CD4-positive, alpha-beta T cell (primary cell): ENCODE results near the gene C20orf141. TPM values are rescaled to one million over a fixed set of nuclear protein-coding genes. Genes with fewer than 3 reads are reported as not detected.
"Not testable (repeated sequence)": the region's sequence is repeated elsewhere in the genome, so short reads cannot be mapped to it uniquely, and the experiment has no call there.

ENCODE experiments used
- ATAC-seq: fragments of 200-7000 bp; cut with Tn5 transposase; one replicate; pipeline ENCODE4 v1.10.0; 2022; ENCODE audit warnings: mild to moderate bottlenecking; ENCODE audit not compliant: poor library complexity
- CTCF ChIA-PET: fragments of 350-600 bp; sonication (Branson Sonifier 250); formaldehyde crosslinking; loops from one replicate; lab custom pipeline; 2021; ENCODE audit warnings: antibody characterized with exemption, inconsistent platforms; lab: Charles Lee
- POLR2A ChIA-PET: fragments of 350-600 bp; sonication (Branson Sonifier 250); formaldehyde crosslinking; loops from one replicate; lab custom pipeline; 2021; ENCODE audit warnings: antibody characterized with exemption, inconsistent platforms; lab: Charles Lee
- DNase-seq, 14 experiments: peaks; one replicate each; pipeline ENCODE4 v3.0.0-alpha.2; 2013 to 2020; ENCODE audit warnings: mixed read lengths in 2 of 14
- H3K27ac ChIP-seq, 2 donors: one replicate each; pipeline versions ENCODE4 v1.5.1 to v1.7.0; 2013; ENCODE audit warnings: low read length in 2 of 2, low read depth in 1 of 2, mild to moderate bottlenecking in 1 of 2
- H3K27me3 ChIP-seq, 2 experiments: 1 replicate in 1 of 2; 2 replicates in 1 of 2; pipeline versions ENCODE4 v1.6.1 to v1.7.0; 2013; ENCODE audit warnings: low read length in 2 of 2, control low read depth in 1 of 2, mild to moderate bottlenecking in 1 of 2, moderate library complexity in 1 of 2; ENCODE audit not compliant: insufficient read depth in 2 of 2, control insufficient read depth in 1 of 2
- H3K36me3 ChIP-seq: one replicate; pipeline ENCODE4 v1.6.1; 2013; ENCODE audit warnings: low read length, control low read depth; ENCODE audit not compliant: insufficient read depth
- H3K4me1 ChIP-seq: one replicate; pipeline ENCODE4 v1.6.1; 2013; ENCODE audit warnings: low read length, control low read depth; ENCODE audit not compliant: insufficient read depth
- H3K4me3 ChIP-seq: one replicate; pipeline ENCODE4 v1.5.1; 2013; ENCODE audit warnings: mild to moderate bottlenecking, low read length, moderate library complexity
- H3K9me3 ChIP-seq, 2 experiments: 1 replicate in 1 of 2; 2 replicates in 1 of 2; pipeline versions ENCODE4 v1.6.1 to v1.7.0; 2013; ENCODE audit warnings: low read length in 2 of 2, mild to moderate bottlenecking in 2 of 2, control low read depth in 1 of 2, moderate library complexity in 1 of 2; ENCODE audit not compliant: control insufficient read depth in 1 of 2, insufficient read depth in 1 of 2
- H3K27ac Mint-ChIP-seq: one replicate; pipeline ENCODE4 v1.8.0; 2020; ENCODE audit warnings: mixed read lengths
- H3K27me3 Mint-ChIP-seq: one replicate; pipeline ENCODE4 v1.8.0; 2021; ENCODE audit warnings: mixed read lengths
- H3K36me3 Mint-ChIP-seq: one replicate; pipeline ENCODE4 v1.8.0; 2021; ENCODE audit warnings: low read depth, mixed read lengths
- H3K4me1 Mint-ChIP-seq: one replicate; pipeline ENCODE4 v1.8.0; 2021; ENCODE audit warnings: low read depth, mixed read lengths
- H3K4me3 Mint-ChIP-seq: one replicate; pipeline ENCODE4 v1.8.0; 2020; ENCODE audit warnings: mild to moderate bottlenecking, mixed read lengths
- H3K9me3 Mint-ChIP-seq: one replicate; pipeline ENCODE4 v1.8.0; 2020; ENCODE audit warnings: mixed read lengths
- intact Hi-C, 2 experiments: fragments of 100-400 bp; cut with DNase I in 1 of 2; cut with micrococcal nuclease in 1 of 2; formaldehyde crosslinking; loops; one replicate each; pipeline versions ENCODE4 v1.15.1 to v1.9.0; 2023 to 2025; cut with DNase I, micrococcal nuclease
- polyA plus RNA-seq, 2 donors: library from polyadenylated mRNA; unstranded; fragments of 120-200 nt; gene quantifications; one replicate each; pipeline ENCODE4 v1.2.1, GENCODE V29; 2013
- total RNA-seq, 174 experiments: library from RNA in 2 of 174; stranded (reverse) in 2 of 174; gene quantifications; one replicate each; pipeline ENCODE4 v1.2.3 and lab custom pipeline; 2021 to 2026
- TF ChIP-seq, protein P1 (sequence below): fragments of 200-600 bp; IDR thresholded peaks from one replicate; pipeline ENCODE4 v1.8.0; 2022; ENCODE audit warnings: antibody characterized with exemption, mild to moderate bottlenecking

The C20orf141 gene, protein sequence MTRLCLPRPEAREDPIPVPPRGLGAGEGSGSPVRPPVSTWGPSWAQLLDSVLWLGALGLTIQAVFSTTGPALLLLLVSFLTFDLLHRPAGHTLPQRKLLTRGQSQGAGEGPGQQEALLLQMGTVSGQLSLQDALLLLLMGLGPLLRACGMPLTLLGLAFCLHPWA
- total RNA-seq (not detected), total RNA-seq (lab: John Stamatoyannopoulos, UW) (0 to 0.09 (median 0) reads per million in 172 experiments)
- polyA plus RNA-seq (2013, experiment 1 of 2): not detected
- not detected for polyA plus RNA-seq (2013, experiment 2 of 2)

DNA sequence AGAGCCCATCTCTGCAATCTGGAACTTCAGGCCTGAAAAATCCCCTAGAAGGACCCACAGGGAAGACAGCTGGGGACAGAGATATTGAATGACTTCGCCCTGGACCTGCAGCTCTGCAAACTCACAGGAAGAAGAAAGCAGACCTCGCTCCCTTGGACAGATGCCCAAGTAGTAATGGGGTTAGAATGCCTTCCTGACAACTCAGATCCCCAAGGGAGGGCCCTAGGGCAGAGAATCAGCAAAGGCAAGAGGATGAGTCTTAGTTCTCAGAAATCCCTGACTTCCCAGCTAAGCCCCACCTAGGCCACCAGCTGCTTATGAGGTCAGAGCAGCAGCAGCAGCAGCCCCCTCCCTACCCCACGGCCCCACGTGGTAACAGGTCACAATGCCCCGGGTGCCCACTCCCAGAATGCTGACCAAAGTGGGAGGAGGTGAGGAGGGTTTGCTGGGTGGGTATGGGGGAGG, at the start of gene C20orf141:
TSS of gene C20orf141 (plus strand) at position 401 of the 465 bp plus-strand sequence. CDS start 198 bp downstream, outside the sequence.
- Mint-ChIP-seq H3K36me3 (no peaks in the 10 kb centered on the region), H3K27ac (no peak within 1 kb of the TSS), H3K27me3 (peaks cover 58% of the 10 kb centered on the region), H3K9me3 (peaks cover 5% of the 10 kb centered on the region), H3K4me1 (peaks cover under 1% of the 10 kb centered on the region), H3K4me3 (no peak within 1 kb of the TSS)
- ChIA-PET CTCF (no interaction called here), POLR2A (no interaction called here)
- Histone ChIP-seq H3K36me3 (no peaks in the 10 kb centered on the region), H3K27ac (no peak within 1 kb of the TSS), H3K9me3 (peaks cover 0 to 6% of the 10 kb centered on the region in 2 experiments), H3K4me3 (no peak within 1 kb of the TSS), H3K27me3 (no peaks in the 10 kb centered on the region), H3K4me1 (peaks cover 3% of the 10 kb centered on the region)
- intact Hi-C loops: no loop called here
- TF ChIP-seq, protein P1, sequence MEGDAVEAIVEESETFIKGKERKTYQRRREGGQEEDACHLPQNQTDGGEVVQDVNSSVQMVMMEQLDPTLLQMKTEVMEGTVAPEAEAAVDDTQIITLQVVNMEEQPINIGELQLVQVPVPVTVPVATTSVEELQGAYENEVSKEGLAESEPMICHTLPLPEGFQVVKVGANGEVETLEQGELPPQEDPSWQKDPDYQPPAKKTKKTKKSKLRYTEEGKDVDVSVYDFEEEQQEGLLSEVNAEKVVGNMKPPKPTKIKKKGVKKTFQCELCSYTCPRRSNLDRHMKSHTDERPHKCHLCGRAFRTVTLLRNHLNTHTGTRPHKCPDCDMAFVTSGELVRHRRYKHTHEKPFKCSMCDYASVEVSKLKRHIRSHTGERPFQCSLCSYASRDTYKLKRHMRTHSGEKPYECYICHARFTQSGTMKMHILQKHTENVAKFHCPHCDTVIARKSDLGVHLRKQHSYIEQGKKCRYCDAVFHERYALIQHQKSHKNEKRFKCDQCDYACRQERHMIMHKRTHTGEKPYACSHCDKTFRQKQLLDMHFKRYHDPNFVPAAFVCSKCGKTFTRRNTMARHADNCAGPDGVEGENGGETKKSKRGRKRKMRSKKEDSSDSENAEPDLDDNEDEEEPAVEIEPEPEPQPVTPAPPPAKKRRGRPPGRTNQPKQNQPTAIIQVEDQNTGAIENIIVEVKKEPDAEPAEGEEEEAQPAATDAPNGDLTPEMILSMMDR: no peak
- no peak for DNase-seq
- ATAC-seq: no peak

DNA sequence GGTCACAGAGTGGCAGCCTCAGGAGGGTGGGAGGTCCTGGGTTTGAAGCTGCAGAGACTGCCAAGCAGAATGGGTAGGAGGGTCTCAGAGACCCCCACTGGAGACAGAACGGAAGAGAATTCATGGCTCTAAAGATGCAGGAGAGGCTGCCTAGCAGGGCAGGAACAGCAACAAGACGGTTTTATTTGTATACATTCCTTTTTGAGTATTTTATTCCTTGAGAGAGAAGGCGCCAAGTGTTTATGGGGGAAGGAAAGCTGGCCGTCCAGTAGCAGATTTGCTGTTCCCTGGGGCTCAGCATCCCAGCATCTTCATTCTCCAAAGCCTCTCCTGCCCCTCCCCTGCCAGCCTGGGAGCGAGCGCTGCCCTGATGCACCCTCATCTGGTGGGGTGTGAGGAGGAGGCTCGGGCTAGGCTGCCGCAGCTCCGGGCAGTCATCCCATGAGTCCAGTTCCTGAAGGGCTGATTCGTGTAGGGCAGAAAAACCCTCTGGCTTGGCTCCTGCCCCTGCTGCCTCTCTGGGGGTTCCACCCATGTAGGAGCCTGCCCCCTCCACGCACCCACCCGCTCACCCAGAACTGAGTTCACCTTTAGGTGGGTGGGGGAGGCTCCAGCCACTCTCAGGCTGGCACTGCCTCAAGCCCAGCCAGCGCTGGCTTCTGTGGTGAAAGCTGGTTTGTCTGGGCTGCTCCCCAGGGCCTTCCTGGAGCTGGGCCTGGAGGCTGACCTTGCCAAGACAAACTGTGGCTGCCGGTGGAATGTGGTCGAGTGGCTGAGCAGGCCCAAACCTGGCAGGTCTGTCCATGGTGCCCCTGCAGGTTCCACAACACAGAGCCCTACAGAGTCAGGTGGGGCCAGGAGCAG, 46.8 kb upstream of the C20orf141 start:
- no peak overlapping the region for H3K4me3 Mint-ChIP-seq
- Histone ChIP-seq H3K4me1 (peaks cover 5% of the 10 kb centered on the region), H3K36me3 (no peaks in the 10 kb centered on the region), H3K9me3 (peaks cover 0 to 5% of the 10 kb centered on the region in 2 experiments), H3K4me3 (no peak overlapping the region), H3K27me3 (peaks cover 7 to 11% of the 10 kb centered on the region in 2 experiments), H3K27ac (no peak overlapping the region)
- peaks cover 19% of the 10 kb centered on the region for H3K27me3 Mint-ChIP-seq
- ATAC-seq (no peak), DNase-seq (no peak)
- H3K36me3 Mint-ChIP-seq: no peaks in the 10 kb centered on the region
- intact Hi-C loops: no loop called here
- TF ChIP-seq, protein P1: no peak
- no peak overlapping the region for H3K27ac Mint-ChIP-seq
- ChIA-PET POLR2A (no interaction called here), CTCF (no interaction called here)
- H3K4me1 Mint-ChIP-seq: no peaks in the 10 kb centered on the region
- no peaks in the 10 kb centered on the region for H3K9me3 Mint-ChIP-seq

GRCh38 chr20:2768632-2769015, 46.2 kb upstream of the C20orf141 start:
- H3K4me1 Mint-ChIP-seq: no peaks in the 10 kb centered on the region
- intact Hi-C loops: no loop called here
- ChIA-PET POLR2A (no interaction called here), CTCF (no interaction called here)
- H3K27ac Mint-ChIP-seq: no peak overlapping the region
- Histone ChIP-seq H3K27me3 (peaks cover 7 to 11% of the 10 kb centered on the region in 2 experiments), H3K4me3 (no peak overlapping the region), H3K9me3 (peaks cover 0 to 5% of the 10 kb centered on the region in 2 experiments), H3K36me3 (no peaks in the 10 kb centered on the region), H3K4me1 (peaks cover 5% of the 10 kb centered on the region), H3K27ac (no peak overlapping the region)
- H3K9me3 Mint-ChIP-seq: no peaks in the 10 kb centered on the region
- DNase-seq (no peak), ATAC-seq (no peak)
- H3K36me3 Mint-ChIP-seq: no peaks in the 10 kb centered on the region
- H3K4me3 Mint-ChIP-seq: no peak overlapping the region
- TF ChIP-seq, protein P1: no peak
- peaks cover 19% of the 10 kb centered on the region for H3K27me3 Mint-ChIP-seq

GRCh38 chr20:2770091-2770490, 44.7 kb upstream of the C20orf141 start:
- H3K9me3 Mint-ChIP-seq, CTCF ChIA-PET: not testable (repeated sequence)

More at GRCh38 chr20:2770091-2770490, 44.7 kb upstream of the C20orf141 start:
- H3K4me3 Mint-ChIP-seq, H3K4me1 Mint-ChIP-seq, H3K27ac ChIP-seq, H3K36me3 ChIP-seq, POLR2A ChIA-PET, DNase-seq, intact Hi-C loops, H3K4me1 ChIP-seq, H3K27ac Mint-ChIP-seq, ATAC-seq, H3K9me3 ChIP-seq, H3K4me3 ChIP-seq, H3K36me3 Mint-ChIP-seq: not testable (repeated sequence)
- H3K27me3 ChIP-seq: peaks cover 7 to 11% of the 10 kb centered on the region in 2 experiments
- peaks cover 19% of the 10 kb centered on the region for H3K27me3 Mint-ChIP-seq
